IMR-90 (cell line): ENCODE data around the gene GPR84. TPM values are rescaled to one million over a fixed set of nuclear protein-coding genes. Genes with fewer than 3 reads are reported as not detected.

Experiments
- ATAC-seq: fragments of 200-7000 bp; cut with Tn5 transposase; 2 replicates; pipeline ENCODE4 v1.9.1; 2020; ENCODE audit warnings: low read depth, mild to moderate bottlenecking, moderate library complexity
- BruUV-seq: library from RNA; stranded (reverse); fragments of 400-500 nt; replicated peaks from 2 replicates; lab custom pipeline; 2021; lab: Mats Ljungman, UMichigan
- CTCF ChIA-PET: fragments of 300-600 bp; formaldehyde crosslinking; extraction: SDS; loops from one replicate; lab custom pipeline; 2021; ENCODE audit warnings: antibody characterized with exemption; lab: Yijun Ruan, JAX
- POLR2A ChIA-PET: fragments of 300-600 bp; sonication (Branson Sonifier 250); formaldehyde crosslinking; loops from one replicate; lab custom pipeline; 2022; ENCODE audit warnings: antibody characterized with exemption; ENCODE audit not compliant: unreplicated experiment; lab: Charles Lee
- DNase-seq: peaks from one replicate; pipeline ENCODE4 v3.0.0; 2013
- H2AFZ ChIP-seq: replicated peaks from 2 replicates; pipeline ENCODE3; 2013; ENCODE audit warnings: low read length, mild to moderate bottlenecking; ENCODE audit not compliant: poor library complexity
- H2AK5ac ChIP-seq: 2 replicates; pipeline ENCODE4 v1.6.1; 2013; ENCODE audit warnings: low read depth, low read length, inconsistent platforms
- H2AK9ac ChIP-seq: replicated peaks from 2 replicates; pipeline ENCODE3; 2013; ENCODE audit warnings: mild to moderate bottlenecking, low read depth, low read length, moderate library complexity; ENCODE audit not compliant: poor library complexity
- H2BK120ac ChIP-seq: 2 replicates; pipeline ENCODE4 v1.6.1; 2013; ENCODE audit warnings: low read depth, low read length, inconsistent platforms
- H2BK15ac ChIP-seq: 3 replicates; pipeline ENCODE4 v1.6.1; 2013; ENCODE audit warnings: low read depth, low read length, inconsistent platforms
- H2BK20ac ChIP-seq: 2 replicates; pipeline ENCODE4 v1.6.1; 2013; ENCODE audit warnings: low read depth, mild to moderate bottlenecking, inconsistent platforms, low read length, moderate library complexity
- H2BK5ac ChIP-seq: 2 replicates; pipeline ENCODE4 v1.6.1; 2013; ENCODE audit warnings: mild to moderate bottlenecking, low read depth, low read length, inconsistent platforms; ENCODE audit not compliant: poor library complexity, severe bottlenecking
- H3K14ac ChIP-seq: replicated peaks from 2 replicates; pipeline ENCODE4 v1.6.1; 2013; ENCODE audit warnings: low read depth, low read length, inconsistent platforms
- H3K18ac ChIP-seq: 2 replicates; pipeline ENCODE4 v1.6.1; 2013; ENCODE audit warnings: low read depth, low read length, control low read depth
- H3K23ac ChIP-seq: 2 replicates; pipeline ENCODE4 v1.6.1; 2013; ENCODE audit warnings: low read depth, low read length, inconsistent platforms
- H3K27ac ChIP-seq: 2 replicates; pipeline ENCODE4 v1.5.1; 2013; ENCODE audit warnings: mild to moderate bottlenecking, control low read depth, low read length; ENCODE audit not compliant: insufficient read depth
- H3K27me3 ChIP-seq: 2 replicates; pipeline ENCODE4 v1.6.1; 2013; ENCODE audit warnings: low read length; ENCODE audit not compliant: control insufficient read depth, insufficient read depth
- H3K36me3 ChIP-seq: 2 replicates; pipeline ENCODE4 v1.6.1; 2013; ENCODE audit warnings: low read length, mixed read lengths; ENCODE audit not compliant: control insufficient read depth, insufficient read depth
- H3K4ac ChIP-seq: 2 replicates; pipeline ENCODE4 v1.6.1; 2013; ENCODE audit warnings: low read depth, low read length, inconsistent platforms
- H3K4me1 ChIP-seq: 2 replicates; pipeline ENCODE4 v1.6.1; 2013; ENCODE audit warnings: low read length, mixed read lengths; ENCODE audit not compliant: control insufficient read depth, insufficient read depth
- H3K4me2 ChIP-seq: 2 replicates; pipeline ENCODE4 v1.6.1; 2013; ENCODE audit warnings: low read depth, mild to moderate bottlenecking, control low read depth, low read length, moderate library complexity
- H3K4me3 ChIP-seq: 2 replicates; pipeline ENCODE4 v1.5.1; 2013; ENCODE audit warnings: low read depth, mild to moderate bottlenecking, control low read depth, low read length, moderate library complexity; ENCODE audit not compliant: insufficient read depth
- H3K56ac ChIP-seq: 2 replicates; pipeline ENCODE4 v1.6.1; 2013; ENCODE audit warnings: low read length, inconsistent platforms; ENCODE audit not compliant: insufficient read depth; ENCODE audit errors: extremely low read depth
- H3K79me1 ChIP-seq, 2 experiments: 2 replicates each; pipeline ENCODE4 v1.6.1; 2013; ENCODE audit warnings: low read length in 2 of 2, inconsistent platforms in 1 of 2, low read depth in 1 of 2
- H3K9ac ChIP-seq: 2 replicates; pipeline ENCODE4 v1.6.1; 2013; ENCODE audit warnings: low read depth, low read length, control low read depth
- H3K9me1 ChIP-seq: 2 replicates; pipeline ENCODE4 v1.6.1; 2013; ENCODE audit warnings: low read length, inconsistent platforms; ENCODE audit not compliant: insufficient read depth
- H3K9me3 ChIP-seq: 2 replicates; pipeline ENCODE4 v1.6.1; 2013; ENCODE audit warnings: low read length; ENCODE audit not compliant: control insufficient read depth, insufficient read depth
- H4K20me1 ChIP-seq: 2 replicates; pipeline ENCODE4 v1.6.1; 2013; ENCODE audit warnings: low read length, inconsistent platforms; ENCODE audit not compliant: insufficient read depth
- H4K5ac ChIP-seq: 2 replicates; pipeline ENCODE4 v1.6.1; 2013; ENCODE audit warnings: mild to moderate bottlenecking, low read depth, low read length, control low read depth
- H4K8ac ChIP-seq, 2 experiments: 2 replicates each; pipeline ENCODE4 v1.6.1; 2013; ENCODE audit warnings: low read depth in 2 of 2, low read length in 2 of 2, control low read depth in 1 of 2, inconsistent platforms in 1 of 2
- H4K91ac ChIP-seq: 2 replicates; pipeline ENCODE4 v1.6.1; 2013; ENCODE audit warnings: low read depth, low read length, inconsistent platforms; ENCODE audit not compliant: insufficient read depth
- ELK1 ChIP-seq: fragments of 150-350 bp; IDR thresholded peaks from 2 replicates; pipeline ENCODE4 v1.6.1; 2016; ENCODE audit warnings: low read depth, mild to moderate bottlenecking, low read length, moderate library complexity, borderline replicate concordance
- MAFK ChIP-seq: IDR thresholded peaks from 2 replicates; pipeline ENCODE4 v1.6.1; 2012; ENCODE audit warnings: low read depth, low read length, improper control_type of control experiment
- NFE2L2 ChIP-seq: fragments of 150-350 bp; IDR thresholded peaks from 2 replicates; pipeline ENCODE4 v1.6.1; 2016; ENCODE audit warnings: low read depth, mild to moderate bottlenecking, low read length
- POLR2A ChIP-seq: IDR thresholded peaks from 2 replicates; pipeline ENCODE4 v1.6.1; 2012; ENCODE audit warnings: mild to moderate bottlenecking, low read depth, low read length
- RCOR1 ChIP-seq: IDR thresholded peaks from 2 replicates; pipeline ENCODE4 v1.6.1; 2012; ENCODE audit warnings: mild to moderate bottlenecking, low read length, improper control_type of control experiment; ENCODE audit not compliant: insufficient replicate concordance
- RFX5 ChIP-seq: IDR thresholded peaks from 2 replicates; pipeline ENCODE4 v1.8.0; 2012; ENCODE audit warnings: low read depth, mild to moderate bottlenecking, low read length, moderate library complexity
- SMC3 ChIP-seq: fragments of 150-350 bp; IDR thresholded peaks from 2 replicates; pipeline ENCODE4 v1.6.1; 2016; ENCODE audit warnings: low read depth, mild to moderate bottlenecking, antibody characterized with exemption, low read length, moderate library complexity
- WGBS, 2 experiments: methylation state at CpG; one replicate each; pipeline versions ENCODE4 v1.1.5 to v1.1.7; 2013; ENCODE audit warnings: missing lambda C conversion rate in 2 of 2; ENCODE audit not compliant: insufficient read length in 1 of 2; ENCODE audit errors: extremely low coverage in 2 of 2; 5-methylcytosine and 5-hydroxymethylcytosine counted together
- dilution Hi-C: fragments of 300-500 bp; cut with HindIII; formaldehyde crosslinking; loops from one replicate; pipeline ENCODE4 v1.14.3; 2018; ENCODE audit warnings: low sequenced_read_pairs; ENCODE audit not compliant: unreplicated experiment
- in situ Hi-C: fragments of 300-500 bp; cut with MboI; formaldehyde crosslinking; loops from 3 replicates; pipeline ENCODE4 v1.14.3; 2019; ENCODE audit warnings: low sequenced_read_pairs, inconsistent platforms, mixed read lengths
- intact Hi-C: fragments of 100-400 bp; cut with micrococcal nuclease; formaldehyde crosslinking; loops from 2 replicates; pipeline ENCODE4 v1.10.0; 2022
- polyA plus RNA-seq, 3 experiments: library from polyadenylated mRNA; depleted of rRNA; stranded (reverse); fragments of >200 nt; gene quantifications; 2 replicates each; pipeline ENCODE4 v1.2.3, GENCODE V29; 2012; ENCODE audit warnings: low replicate concordance in 1 of 3
- total RNA-seq: library from RNA; depleted of rRNA; stranded (reverse); fragments of >200 nt; gene quantifications from 2 replicates; pipeline ENCODE4 v1.2.3, GENCODE V29; 2012

Gene GPR84
- total and polyA plus RNA-seq, 2 of the 4 experiments (the other 2 are of a cell fraction) = not detected

- no peak for DNase-seq
- ChIA-PET POLR2A (no interaction called here), CTCF (no interaction called here)
- H2BK120ac ChIP-seq = no peak overlapping the region
- no peak overlapping the region for H2BK5ac ChIP-seq
- peaks cover 8% of the 10 kb centered on the region; the same call in 1 of the 2 replicates for H3K4me1 ChIP-seq
- no peak overlapping the region for H4K5ac ChIP-seq
- H2AK9ac ChIP-seq = no peak overlapping the region
- no TSS peak for BruUV-seq
- H4K20me1 ChIP-seq = peaks cover 4% of the 10 kb centered on the region; the same call in 1 of the 2 replicates
- peaks cover 1% of the 10 kb centered on the region; the same call in 1 of the 2 replicates for H3K36me3 ChIP-seq
- H3K9me1 ChIP-seq = no peaks in the 10 kb centered on the region; the same call in 1 of the 2 replicates
- H3K23ac ChIP-seq = no peak overlapping the region
- H3K27me3 ChIP-seq = no peaks in the 10 kb centered on the region
- no peak overlapping the region for H4K8ac ChIP-seq
- no peak overlapping the region for H3K56ac ChIP-seq
- no peak overlapping the region for H2AFZ ChIP-seq
- H3K9ac ChIP-seq = no peak overlapping the region
- TF ChIP-seq RFX5 = no peak
- TF ChIP-seq RCOR1 = no peak
- TF ChIP-seq ELK1 = no peak
- TF ChIP-seq MAFK = no peak
- TF ChIP-seq SMC3 = no peak
- no peak for TF ChIP-seq NFE2L2
- TF ChIP-seq POLR2A = no peak
- no peak overlapping the region for H2BK20ac ChIP-seq
- H3K27ac ChIP-seq = no peak overlapping the region
- H2AK5ac ChIP-seq = no peak overlapping the region
- H3K4me3 ChIP-seq = no peak overlapping the region
- H2BK15ac ChIP-seq = no peak overlapping the region
- H3K18ac ChIP-seq = no peak overlapping the region
- H3K9me3 ChIP-seq = no peaks in the 10 kb centered on the region
- no CpG with 5 or more reads among the region's 2 CpGs for WGBS, 2 experiments
- intact Hi-C loops (no loop called here), in situ Hi-C loops (loop anchor here (10.0 kb wide), 1 partner anchor 380 kb away; no protein-coding TSS in a partner anchor), dilution Hi-C loops (no loop called here)
- no peak overlapping the region for H3K4ac ChIP-seq
- no peak overlapping the region for H4K91ac ChIP-seq
- H3K4me2 ChIP-seq = no peak overlapping the region
- H3K14ac ChIP-seq = no peak overlapping the region
- peaks cover 0 to 6% of the 10 kb centered on the region in 2 experiments; a peak in 1 of 4 replicates for H3K79me1 ChIP-seq
- no peak for ATAC-seq
Observed at GRCh38 chr12:54375259-54375579, 10.9 kb upstream of the GPR84 start.
